Transverse colon (tissue), 4 donors: ENCODE data around the gene ANAPC2. TPM values are rescaled to one million over a fixed set of nuclear protein-coding genes. Genes with fewer than 3 reads are reported as not detected.

Experiments
- DNase-seq: peaks from one replicate; pipeline ENCODE4 v3.0.0-alpha.2; 2019
- H3K27ac ChIP-seq, 4 donors: fragments of 200-600 bp; sonication (generic); 2 replicates each; pipeline ENCODE4 v1.5.1; 2016 to 2018; ENCODE audit warnings: inconsistent platforms in 4 of 4
- H3K27me3 ChIP-seq: fragments of 200-600 bp; sonication (generic); 2 replicates; pipeline ENCODE4 v1.5.1; 2017; ENCODE audit warnings: inconsistent platforms
- H3K36me3 ChIP-seq, 4 donors: fragments of 200-600 bp; sonication (generic); 2 replicates each; pipeline ENCODE4 v1.5.1; 2017 to 2019; ENCODE audit warnings: inconsistent platforms in 4 of 4
- H3K4me1 ChIP-seq, 4 donors: fragments of 200-600 bp; sonication (generic); 2 replicates each; pipeline ENCODE4 v1.5.1; 2017 to 2020; ENCODE audit warnings: inconsistent platforms in 4 of 4
- H3K4me3 ChIP-seq, 4 donors: fragments of 200-600 bp; sonication (generic); 1 replicate in 1 of 4; 2 replicates in 3 of 4; pipeline versions ENCODE4 v1.5.1 to v1.6.1; 2017 to 2019; ENCODE audit warnings: inconsistent platforms in 4 of 4
- H3K9me3 ChIP-seq, 2 donors: fragments of 200-600 bp; sonication (generic); 2 replicates each; pipeline ENCODE4 v1.5.1; 2017 to 2019; ENCODE audit warnings: inconsistent platforms in 2 of 2
- EP300 ChIP-seq: sonication (generic); formaldehyde crosslinking; IDR thresholded peaks from one replicate; pipeline ENCODE4 v1.6.1; 2017; ENCODE audit warnings: antibody characterized with exemption, low read depth
- POLR2A ChIP-seq: fragments of 450-650 bp; IDR thresholded peaks from one replicate; pipeline ENCODE4 v1.6.1; 2016; ENCODE audit warnings: antibody characterized with exemption, mild to moderate bottlenecking, moderate library complexity
- POLR2AphosphoS5 ChIP-seq, 3 donors: sonication (generic); formaldehyde crosslinking; IDR thresholded peaks; one replicate each; pipeline ENCODE4 v1.6.1; 2016; ENCODE audit warnings: antibody characterized with exemption in 3 of 3
- WGBS, 2 donors: methylation state at CpG; one replicate each; pipeline ENCODE4 v1.1.5; 2018; ENCODE audit warnings: low coverage in 1 of 2; 5-methylcytosine and 5-hydroxymethylcytosine counted together
- in situ Hi-C, 4 donors: fragments of 200-750 bp; cut with MboI; loops; one replicate each; pipeline versions ENCODE4 v1.15.0 to v1.15.1; 2017; ENCODE audit warnings: low sequenced_read_pairs in 3 of 4, low pct_ligation_motif_present in 1 of 4, low pct_unique_long_range_greater_than_20kb in 1 of 4
- intact Hi-C: fragments of 100-400 bp; cut with DNase I; formaldehyde crosslinking; loops from one replicate; pipeline ENCODE4 v1.15.1; 2023; ENCODE audit warnings: low total_unique reads
- total RNA-seq, 4 donors: library from RNA; depleted of rRNA; stranded (reverse); fragments of >200 nt; gene quantifications; one replicate each; pipeline ENCODE4 v1.1.0, GENCODE V29; 2016
- TF ChIP-seq, protein P1 (sequence below), 5 experiments: fragments of 200-600 bp in 3 of 5; fragments of 450-650 bp in 2 of 5; sonication (generic) in 3 of 5; IDR thresholded peaks; 1 replicate in 2 of 5; 2 replicates in 3 of 5; pipeline ENCODE4 v1.5.1; 2016 to 2017; ENCODE audit warnings: antibody characterized with exemption in 5 of 5, inconsistent platforms in 3 of 5, mild to moderate bottlenecking in 2 of 5, moderate library complexity in 1 of 5

Gene ANAPC2
- total RNA-seq, 4 donors from 2014 or later, result 37.0 to 176 (median 70.3) TPM

DNA sequence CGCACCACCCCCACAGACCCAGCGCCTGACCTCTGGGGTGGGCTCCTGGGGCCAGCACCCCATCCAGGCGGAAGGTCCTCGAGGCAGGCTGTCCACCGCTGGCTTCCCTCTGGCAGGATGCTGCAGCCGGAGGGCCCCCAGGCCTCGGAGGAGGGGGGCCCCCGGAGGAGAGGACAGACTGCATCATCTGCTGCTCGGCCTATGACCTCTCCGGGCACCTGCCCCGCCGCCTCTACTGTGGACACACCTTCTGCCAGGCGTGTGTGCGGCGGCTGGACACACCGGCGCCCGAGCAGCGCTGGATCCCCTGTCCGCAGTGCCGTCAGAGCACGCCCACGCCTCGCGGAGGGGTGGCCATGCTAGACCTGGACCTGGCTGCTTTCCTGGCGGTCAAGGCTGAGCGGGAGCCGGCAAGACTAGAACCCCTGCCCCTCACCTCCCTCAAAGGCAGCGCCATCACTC lies 40.2 kb upstream of the ANAPC2 start:
- in situ Hi-C loops (loop anchor here in 1 of 4 donors (10.0 kb wide), 1 partner anchor 104 kb away; no protein-coding TSS in a partner anchor), intact Hi-C loops (loop anchor here (5.0 kb wide), 1 partner anchor 101 kb away; no protein-coding TSS in a partner anchor)
- peaks cover 13 to 46% (median 27%) of the 10 kb centered on the region in 4 donors for H3K4me1 ChIP-seq
- H3K27me3 ChIP-seq, result peaks cover 56% of the 10 kb centered on the region
- no peak for DNase-seq
- no peaks in the 10 kb centered on the region for H3K36me3 ChIP-seq
- TF ChIP-seq POLR2AphosphoS5 (IDR thresholded peaks at IDR 0.05) (no peak), POLR2A (no peak), EP300 (no peak)
- TF ChIP-seq, protein P1, sequence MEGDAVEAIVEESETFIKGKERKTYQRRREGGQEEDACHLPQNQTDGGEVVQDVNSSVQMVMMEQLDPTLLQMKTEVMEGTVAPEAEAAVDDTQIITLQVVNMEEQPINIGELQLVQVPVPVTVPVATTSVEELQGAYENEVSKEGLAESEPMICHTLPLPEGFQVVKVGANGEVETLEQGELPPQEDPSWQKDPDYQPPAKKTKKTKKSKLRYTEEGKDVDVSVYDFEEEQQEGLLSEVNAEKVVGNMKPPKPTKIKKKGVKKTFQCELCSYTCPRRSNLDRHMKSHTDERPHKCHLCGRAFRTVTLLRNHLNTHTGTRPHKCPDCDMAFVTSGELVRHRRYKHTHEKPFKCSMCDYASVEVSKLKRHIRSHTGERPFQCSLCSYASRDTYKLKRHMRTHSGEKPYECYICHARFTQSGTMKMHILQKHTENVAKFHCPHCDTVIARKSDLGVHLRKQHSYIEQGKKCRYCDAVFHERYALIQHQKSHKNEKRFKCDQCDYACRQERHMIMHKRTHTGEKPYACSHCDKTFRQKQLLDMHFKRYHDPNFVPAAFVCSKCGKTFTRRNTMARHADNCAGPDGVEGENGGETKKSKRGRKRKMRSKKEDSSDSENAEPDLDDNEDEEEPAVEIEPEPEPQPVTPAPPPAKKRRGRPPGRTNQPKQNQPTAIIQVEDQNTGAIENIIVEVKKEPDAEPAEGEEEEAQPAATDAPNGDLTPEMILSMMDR (IDR thresholded peaks at IDR 0.05), result no peak
- no peak overlapping the region for H3K27ac ChIP-seq
- H3K9me3 ChIP-seq, result no peaks in the 10 kb centered on the region
- 44% methylated on average over 22 of the region's 29 CpGs; no CpG with 5 or more reads in 1 of the 2 donors for WGBS, 2 donors
- H3K4me3 ChIP-seq, result no peak overlapping the region

DNA sequence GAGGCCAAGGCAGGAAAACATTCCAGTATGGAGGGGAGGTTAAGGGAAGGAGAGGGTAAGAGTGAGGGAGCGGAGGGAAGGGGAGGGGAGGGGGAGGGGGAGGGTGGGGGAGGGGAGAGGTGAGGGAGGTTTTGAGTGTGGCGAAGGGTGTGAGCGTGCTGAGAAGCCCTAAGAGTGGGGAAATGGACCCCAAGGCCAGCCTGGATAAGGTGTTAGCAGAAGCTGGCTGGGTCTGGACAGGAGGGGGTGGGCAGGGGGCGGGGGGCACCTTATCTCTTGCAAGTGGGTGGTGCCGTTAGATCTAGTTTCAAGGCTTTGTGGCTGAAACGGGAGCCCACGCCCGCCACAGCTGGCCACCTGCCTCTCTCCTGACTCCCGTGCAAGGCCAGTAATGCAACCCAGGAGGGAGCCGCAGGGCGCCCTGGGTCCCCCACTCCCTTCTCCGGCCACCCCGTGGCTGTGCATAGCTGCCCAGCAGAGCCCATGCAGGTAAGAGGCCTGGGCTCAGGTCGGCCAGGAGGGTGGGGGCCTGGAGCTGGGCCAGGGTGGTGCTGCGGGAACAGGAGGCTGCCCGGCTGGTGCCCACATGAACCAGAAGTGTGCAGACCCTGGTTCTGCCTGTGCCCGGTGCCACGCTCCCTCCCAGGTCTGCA lies 39.6 kb upstream of the ANAPC2 start:
- H3K27ac ChIP-seq, result no peak overlapping the region
- WGBS, 2 donors, result 18% methylated on average over 12 of the region's 18 CpGs; no CpG with 5 or more reads in 1 of the 2 donors
- H3K4me1 ChIP-seq, result peaks cover 13 to 42% (median 29%) of the 10 kb centered on the region in 4 donors
- H3K27me3 ChIP-seq, result peaks cover 51% of the 10 kb centered on the region
- in situ Hi-C loops, result loop anchor here in 1 of 4 donors (10.0 kb wide), 1 partner anchor 103 kb away; no protein-coding TSS in a partner anchor
- DNase-seq, result no peak
- H3K4me3 ChIP-seq, result no peak overlapping the region
- no peaks in the 10 kb centered on the region for H3K36me3 ChIP-seq
- intact Hi-C loops, result loop anchor here (5.0 kb wide), 1 partner anchor 101 kb away; no protein-coding TSS in a partner anchor
- TF ChIP-seq, protein P1 (IDR thresholded peaks at IDR 0.05), result no peak
- no peak for TF ChIP-seq POLR2AphosphoS5 (IDR thresholded peaks at IDR 0.05)
- TF ChIP-seq POLR2A, result no peak
- TF ChIP-seq EP300, result no peak
- no peaks in the 10 kb centered on the region for H3K9me3 ChIP-seq

DNA sequence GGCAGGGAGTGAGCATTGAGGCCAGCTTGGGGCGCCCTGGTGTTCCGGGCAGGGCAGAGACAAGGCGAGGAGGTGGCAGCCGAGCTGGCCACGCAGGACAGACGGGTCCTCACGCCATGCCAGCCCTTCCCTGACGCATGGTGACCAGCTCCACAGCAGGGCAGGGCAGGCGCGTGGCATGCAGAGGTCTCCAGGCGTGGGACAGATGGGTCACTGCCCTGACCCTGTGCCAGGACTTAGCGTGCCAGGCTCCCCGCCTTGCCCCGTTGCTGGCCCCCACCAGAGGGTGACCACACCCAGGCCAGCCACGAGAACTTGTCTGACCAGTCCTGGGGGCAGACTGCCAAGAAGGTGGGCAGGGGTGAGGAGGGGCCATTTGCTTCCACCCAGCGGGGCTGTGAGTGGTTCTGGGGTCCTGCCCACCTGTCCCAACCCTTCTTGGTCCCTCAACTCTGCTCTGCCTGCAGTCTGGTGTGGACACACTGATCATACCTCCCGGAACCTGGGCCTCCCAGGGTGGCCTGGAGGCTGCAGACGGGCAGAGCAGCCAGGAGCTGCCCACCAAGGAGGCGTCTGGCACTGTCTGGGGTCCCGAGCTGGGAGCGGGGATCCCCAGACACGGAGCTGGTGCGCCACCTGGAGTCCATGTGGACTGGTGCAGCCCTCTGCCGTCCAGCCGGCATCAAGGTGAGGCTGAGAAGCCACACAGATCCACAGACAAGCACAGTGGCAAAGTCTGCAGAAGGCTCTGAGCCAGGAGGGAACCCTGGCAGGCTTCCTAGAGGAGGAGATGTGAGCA lies 38.9 kb upstream of the ANAPC2 start, which contains the start of gene RNF224:
TSS of gene RNF224 (plus strand) at position 449 of the 799 bp plus-strand sequence. CDS start 834 bp downstream, outside the sequence.
- peak; percentile 88 for DNase-seq
- intact Hi-C loops (loop anchor here (5.0 kb wide), 1 partner anchor 100 kb away; no protein-coding TSS in a partner anchor), in situ Hi-C loops (loop anchor here in 1 of 4 donors (10.0 kb wide), 1 partner anchor 102 kb away; no protein-coding TSS in a partner anchor)
- Histone ChIP-seq H3K4me3 (no peak within 1 kb of the TSS), H3K4me1 (peaks cover 13 to 47% (median 34%) of the 10 kb centered on the region in 4 donors), H3K27ac (no peak within 1 kb of the TSS), H3K36me3 (no peaks in the 10 kb centered on the region), H3K27me3 (peaks cover 43% of the 10 kb centered on the region), H3K9me3 (no peaks in the 10 kb centered on the region)
- 33% methylated on average over 25 of the region's 25 CpGs; no CpG with 5 or more reads in 1 of the 2 donors for WGBS, 2 donors
- TF ChIP-seq POLR2AphosphoS5 (IDR thresholded peaks at IDR 0.05) (no peak), POLR2A (no peak), EP300 (no peak)
- TF ChIP-seq, protein P1 (IDR thresholded peaks at IDR 0.05), result peak; percentile 78 to 97 (median 89)
